ENCODE measurements around the gene CRKL. TPM values are rescaled to one million over a fixed set of nuclear protein-coding genes. Genes with fewer than 3 reads are reported as not detected.

The CRKL gene, protein sequence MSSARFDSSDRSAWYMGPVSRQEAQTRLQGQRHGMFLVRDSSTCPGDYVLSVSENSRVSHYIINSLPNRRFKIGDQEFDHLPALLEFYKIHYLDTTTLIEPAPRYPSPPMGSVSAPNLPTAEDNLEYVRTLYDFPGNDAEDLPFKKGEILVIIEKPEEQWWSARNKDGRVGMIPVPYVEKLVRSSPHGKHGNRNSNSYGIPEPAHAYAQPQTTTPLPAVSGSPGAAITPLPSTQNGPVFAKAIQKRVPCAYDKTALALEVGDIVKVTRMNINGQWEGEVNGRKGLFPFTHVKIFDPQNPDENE
- 21.4 and 28.9 TPM in 2 replicates for polyA plus RNA-seq (2011; rRNA removed)
- polyA plus RNA-seq (2012; cell fraction: cytosol; rRNA removed), result 9.2 and 12.1 TPM in 2 replicates
- polyA plus RNA-seq (2012; cell fraction: nucleus; rRNA removed), result 7.3 and 11.1 TPM in 2 replicates
- polyA plus RNA-seq (2017; fragmentation: RNase III; extraction: RNeasy Plus Mini Kit Qiagen cat#74134 plus additional on column Dnase treatment), result 20.6 to 22.8 TPM (median 22.2 TPM) in 3 replicates
- polyA minus RNA-seq (2011; rRNA and poly(A)+ RNA removed), result 30.9 and 33.1 TPM in 2 replicates

DNA sequence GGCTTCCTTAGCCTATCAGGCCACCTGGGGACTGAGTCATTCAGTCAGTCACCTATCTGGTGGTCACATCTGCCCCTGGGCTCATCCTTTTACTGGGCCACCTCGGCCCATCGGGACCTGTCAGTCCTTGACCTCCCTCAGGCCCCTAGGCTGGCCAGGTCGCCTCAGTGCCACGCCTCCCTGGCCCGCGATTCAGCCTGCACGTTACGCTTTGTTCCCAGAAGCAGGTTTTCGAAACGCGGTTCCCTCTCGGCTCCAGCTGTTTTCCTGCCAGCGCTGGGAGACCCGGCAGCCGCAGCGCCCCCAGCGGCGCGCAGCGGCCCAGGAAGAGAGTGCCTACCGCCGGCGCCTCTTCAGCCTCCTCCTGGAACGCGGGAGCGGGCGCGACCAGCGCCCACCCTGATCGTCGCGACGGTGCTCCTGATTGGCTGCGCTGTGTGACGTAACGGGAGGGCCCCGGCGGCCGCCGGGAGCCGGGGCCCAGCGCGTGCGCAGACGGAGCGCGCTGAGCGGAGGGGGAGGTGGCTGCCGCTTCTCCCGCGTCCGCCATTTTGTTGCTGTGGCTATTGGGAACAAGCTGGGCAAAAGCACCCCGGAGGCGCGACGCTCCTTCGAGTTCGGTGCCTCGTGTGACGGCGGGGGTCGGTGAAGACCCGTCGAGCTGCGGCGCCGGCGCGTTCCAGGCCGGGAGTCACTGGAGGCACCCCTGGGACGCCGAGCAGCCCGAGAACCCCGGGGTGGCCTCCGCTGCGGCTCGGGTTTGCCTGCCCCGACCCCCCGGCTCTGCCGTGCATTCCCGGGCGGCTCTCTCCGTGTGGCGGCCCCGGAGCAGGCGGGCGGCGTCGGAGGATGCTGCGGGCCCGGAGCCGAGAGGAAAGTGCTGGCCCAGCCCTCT lies at the start of gene CRKL:
Gene CRKL, plus strand, starts transcription at position 492 of the 895 bp plus-strand sequence. CDS start 528 bp downstream, outside the sequence.
- ATAC-seq (peak; percentile 97 to 99), FAIRE-seq (no peak), DNase-seq (ENCODE audit: low read depth in 1 of 2, low spot score in 1 of 2) (peak; percentile 89 to 94)
- peak within 1 kb of the TSS; percentile 89 for H3K4me3 ChIP-seq
- peak within 1 kb of the TSS; percentile 86 for H3K4me2 ChIP-seq
- H3K9me3 ChIP-seq, result no peaks in the 10 kb centered on the region
- POLR2A ChIA-PET, result interaction anchor here (0.6 to 1.3 kb wide), 4 partner anchors 10 to 65 kb away, joined by 3 to 6 read pairs (median 3); partner anchors contain the start of gene LZTR1
- CTCF ChIA-PET, result interaction anchor here (0.6 to 3.2 kb wide), 18 partner anchors 9 to 454 kb away, joined by 3 to 31 read pairs (median 3); no protein-coding TSS in a partner anchor
- WGBS (ENCODE audit: missing lambda C conversion rate), result 0% methylated on average over 8 of the region's 92 CpGs
- peak within 1 kb of the TSS; percentile 95 to 100 for H3K27ac ChIP-seq
- H3K4me1 ChIP-seq, result peaks cover 22% of the 10 kb centered on the region
- TF ChIP-seq TP53 (CRISPR knock-in tag; IDR thresholded peaks at IDR 0.05) (no peak), KDM5A (IDR thresholded peaks at IDR 0.05) (no peak), RARB (CRISPR knock-in tag; IDR thresholded peaks at IDR 0.05) (no peak), BCL3 (IDR thresholded peaks at IDR 0.05) (peak; percentile 45; the same call in 1 of the 3 replicates), EP300 (IDR thresholded peaks at IDR 0.05) (no peak), HEYL (CRISPR knock-in tag; IDR thresholded peaks at IDR 0.05) (no peak), ESRRA (IDR thresholded peaks at IDR 0.05; ENCODE audit: borderline replicate concordance, low read length) (no peak), SMC3 (IDR thresholded peaks at IDR 0.05) (peak; percentile 40; the same call in 1 of the 3 replicates), POLR2AphosphoS2 (conservative IDR thresholded peaks at IDR 0.05; ENCODE audit: low read length) (no peak), HOXB5 (CRISPR knock-in tag; IDR thresholded peaks at IDR 0.05) (no peak), HOXB13 (CRISPR knock-in tag; IDR thresholded peaks at IDR 0.05; ENCODE audit: low read depth) (no peak), ZC3H11A (IDR thresholded peaks at IDR 0.05) (no peak), NPAS2 (CRISPR knock-in tag; IDR thresholded peaks at IDR 0.05; ENCODE audit: borderline replicate concordance) (no peak), PBX3 (IDR thresholded peaks at IDR 0.05) (peak; percentile 64; the same call in 1 of the 2 replicates), JUN (IDR thresholded peaks at IDR 0.05) (peak in 1 of 2 experiments; percentile 63; a peak in 2 of 5 replicates), MYC (IDR thresholded peaks at IDR 0.05; ENCODE audit: borderline replicate concordance, low read length) (peak; percentile 48; the same call in 1 of the 2 replicates), EHF (CRISPR knock-in tag; IDR thresholded peaks at IDR 0.05) (no peak), CHD4 (IDR thresholded peaks at IDR 0.05; ENCODE audit: borderline replicate concordance) (no peak), HOXA7 (CRISPR knock-in tag; IDR thresholded peaks at IDR 0.05) (no peak), NR3C1 (IDR thresholded peaks at IDR 0.05) (no peak), ELK1 (IDR thresholded peaks at IDR 0.05; ENCODE audit: low read depth, low read length) (no peak), CHD2 (IDR thresholded peaks at IDR 0.05; ENCODE audit: low read length, partially characterized antibody) (no peak), POLR2A (IDR thresholded peaks at IDR 0.05; ENCODE audit: low read length) (peak; percentile 69), ZFP36 (IDR thresholded peaks at IDR 0.05; ENCODE audit: borderline replicate concordance, partially characterized antibody) (no peak), RNF2 (IDR thresholded peaks at IDR 0.05; ENCODE audit: borderline replicate concordance, low read depth) (no peak), FOXS1 (CRISPR knock-in tag; IDR thresholded peaks at IDR 0.05) (no peak), BHLHE40 (IDR thresholded peaks at IDR 0.05; ENCODE audit: low read depth, low read length) (no peak), HDAC2 (IDR thresholded peaks at IDR 0.05) (no peak)
- TF ChIP-seq, protein P1, sequence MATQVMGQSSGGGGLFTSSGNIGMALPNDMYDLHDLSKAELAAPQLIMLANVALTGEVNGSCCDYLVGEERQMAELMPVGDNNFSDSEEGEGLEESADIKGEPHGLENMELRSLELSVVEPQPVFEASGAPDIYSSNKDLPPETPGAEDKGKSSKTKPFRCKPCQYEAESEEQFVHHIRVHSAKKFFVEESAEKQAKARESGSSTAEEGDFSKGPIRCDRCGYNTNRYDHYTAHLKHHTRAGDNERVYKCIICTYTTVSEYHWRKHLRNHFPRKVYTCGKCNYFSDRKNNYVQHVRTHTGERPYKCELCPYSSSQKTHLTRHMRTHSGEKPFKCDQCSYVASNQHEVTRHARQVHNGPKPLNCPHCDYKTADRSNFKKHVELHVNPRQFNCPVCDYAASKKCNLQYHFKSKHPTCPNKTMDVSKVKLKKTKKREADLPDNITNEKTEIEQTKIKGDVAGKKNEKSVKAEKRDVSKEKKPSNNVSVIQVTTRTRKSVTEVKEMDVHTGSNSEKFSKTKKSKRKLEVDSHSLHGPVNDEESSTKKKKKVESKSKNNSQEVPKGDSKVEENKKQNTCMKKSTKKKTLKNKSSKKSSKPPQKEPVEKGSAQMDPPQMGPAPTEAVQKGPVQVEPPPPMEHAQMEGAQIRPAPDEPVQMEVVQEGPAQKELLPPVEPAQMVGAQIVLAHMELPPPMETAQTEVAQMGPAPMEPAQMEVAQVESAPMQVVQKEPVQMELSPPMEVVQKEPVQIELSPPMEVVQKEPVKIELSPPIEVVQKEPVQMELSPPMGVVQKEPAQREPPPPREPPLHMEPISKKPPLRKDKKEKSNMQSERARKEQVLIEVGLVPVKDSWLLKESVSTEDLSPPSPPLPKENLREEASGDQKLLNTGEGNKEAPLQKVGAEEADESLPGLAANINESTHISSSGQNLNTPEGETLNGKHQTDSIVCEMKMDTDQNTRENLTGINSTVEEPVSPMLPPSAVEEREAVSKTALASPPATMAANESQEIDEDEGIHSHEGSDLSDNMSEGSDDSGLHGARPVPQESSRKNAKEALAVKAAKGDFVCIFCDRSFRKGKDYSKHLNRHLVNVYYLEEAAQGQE (IDR thresholded peaks at IDR 0.05), result no peak

Measured in A549 (cell line).